Fibroblast of lung (primary cell): ENCODE results near the gene JAKMIP1.

ENCODE experiments used
- EZH2 ChIP-seq: IDR thresholded peaks from 2 replicates; pipeline ENCODE4 v1.5.1; 2012; ENCODE audit warnings: low read length, control low read depth, mild to moderate bottlenecking; ENCODE audit errors: missing control alignments
- TF ChIP-seq, protein P1 (sequence below), 2 donors: IDR thresholded peaks in 1 of 2; conservative IDR thresholded peaks in 1 of 2; 1 replicate in 1 of 2; 2 replicates in 1 of 2; pipeline ENCODE4 v1.5.1; 2011 to 2012; ENCODE audit warnings: low read length in 2 of 2, control low read depth in 1 of 2, inconsistent platforms in 1 of 2, low read depth in 1 of 2, mild to moderate bottlenecking in 1 of 2

- TF ChIP-seq, protein P1, sequence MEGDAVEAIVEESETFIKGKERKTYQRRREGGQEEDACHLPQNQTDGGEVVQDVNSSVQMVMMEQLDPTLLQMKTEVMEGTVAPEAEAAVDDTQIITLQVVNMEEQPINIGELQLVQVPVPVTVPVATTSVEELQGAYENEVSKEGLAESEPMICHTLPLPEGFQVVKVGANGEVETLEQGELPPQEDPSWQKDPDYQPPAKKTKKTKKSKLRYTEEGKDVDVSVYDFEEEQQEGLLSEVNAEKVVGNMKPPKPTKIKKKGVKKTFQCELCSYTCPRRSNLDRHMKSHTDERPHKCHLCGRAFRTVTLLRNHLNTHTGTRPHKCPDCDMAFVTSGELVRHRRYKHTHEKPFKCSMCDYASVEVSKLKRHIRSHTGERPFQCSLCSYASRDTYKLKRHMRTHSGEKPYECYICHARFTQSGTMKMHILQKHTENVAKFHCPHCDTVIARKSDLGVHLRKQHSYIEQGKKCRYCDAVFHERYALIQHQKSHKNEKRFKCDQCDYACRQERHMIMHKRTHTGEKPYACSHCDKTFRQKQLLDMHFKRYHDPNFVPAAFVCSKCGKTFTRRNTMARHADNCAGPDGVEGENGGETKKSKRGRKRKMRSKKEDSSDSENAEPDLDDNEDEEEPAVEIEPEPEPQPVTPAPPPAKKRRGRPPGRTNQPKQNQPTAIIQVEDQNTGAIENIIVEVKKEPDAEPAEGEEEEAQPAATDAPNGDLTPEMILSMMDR (conservative IDR thresholded peaks at IDR 0.05 in 1 of 2, IDR thresholded peaks at IDR 0.05 in 1 of 2; ENCODE audit: low read depth in 1 of 2, low read length in 2 of 2) = no peak
- TF ChIP-seq EZH2 = no peak
Observed at GRCh38 chr4:6055030-6055429, 145.3 kb downstream of the JAKMIP1 start.
